ENCODE results near the gene WWP2.
"Not testable (repeated sequence)": the region's sequence is repeated elsewhere in the genome, so short reads cannot be mapped to it uniquely, and the experiment has no call there.

The WWP2 gene

GRCh38 chr16:69951017-69951671, 189.0 kb downstream of the WWP2 start, which contains the start of gene CLEC18A:
CLEC18A (plus strand) TSS chr16:69951334; CDS start chr16:69951367, 33 bp downstream.
- not testable (repeated sequence) for H3K4me3 ChIP-seq (ENCODE audit: control insufficient read depth, low read depth, low read length); DNase-seq (ENCODE audit: low read depth)

DNA sequence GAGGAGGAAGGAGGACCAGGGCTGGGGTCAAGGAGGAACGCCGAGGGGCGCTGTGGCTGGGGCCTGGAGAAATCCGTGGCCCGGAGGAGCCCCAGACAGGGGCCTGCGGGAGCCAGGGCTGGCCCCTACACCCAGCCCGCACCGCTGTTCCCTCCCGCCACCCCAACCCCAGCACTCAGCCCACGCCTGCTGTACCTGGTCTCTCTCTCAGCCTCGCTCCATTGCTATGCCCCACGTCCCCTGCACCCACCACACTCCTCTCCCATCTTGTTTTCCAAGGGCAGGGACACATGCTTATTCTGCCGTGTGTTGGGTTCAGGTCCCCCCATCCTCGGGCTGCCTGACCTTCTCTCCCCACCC, 189.5 kb downstream of the WWP2 start:
- H3K4me3 ChIP-seq (ENCODE audit: control insufficient read depth, low read depth, low read length); DNase-seq (ENCODE audit: low read depth): not testable (repeated sequence)

DNA sequence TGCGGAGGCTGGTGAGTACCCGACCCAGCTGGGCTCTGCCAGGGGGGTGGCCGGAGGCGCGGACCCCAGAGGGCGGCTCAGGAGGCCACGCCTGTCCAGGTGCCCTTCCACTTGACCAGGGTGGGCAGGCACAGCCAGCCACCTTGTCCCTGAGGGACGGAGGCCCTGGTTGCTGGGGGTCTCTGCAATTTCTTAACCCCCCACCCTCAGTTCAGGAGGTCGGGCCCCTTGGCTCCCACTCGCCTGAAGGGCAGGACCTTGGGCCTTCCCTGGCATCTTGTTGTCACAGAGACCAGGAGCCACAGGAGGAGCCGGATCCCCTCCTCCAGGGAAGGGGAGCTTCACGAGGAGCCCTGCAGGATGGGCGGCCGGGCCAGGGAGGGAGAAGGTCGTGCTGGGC, 190.0 kb downstream of the WWP2 start:
- H3K4me3 ChIP-seq (ENCODE audit: control insufficient read depth, low read depth, low read length); DNase-seq (ENCODE audit: low read depth): not testable (repeated sequence)

DNA sequence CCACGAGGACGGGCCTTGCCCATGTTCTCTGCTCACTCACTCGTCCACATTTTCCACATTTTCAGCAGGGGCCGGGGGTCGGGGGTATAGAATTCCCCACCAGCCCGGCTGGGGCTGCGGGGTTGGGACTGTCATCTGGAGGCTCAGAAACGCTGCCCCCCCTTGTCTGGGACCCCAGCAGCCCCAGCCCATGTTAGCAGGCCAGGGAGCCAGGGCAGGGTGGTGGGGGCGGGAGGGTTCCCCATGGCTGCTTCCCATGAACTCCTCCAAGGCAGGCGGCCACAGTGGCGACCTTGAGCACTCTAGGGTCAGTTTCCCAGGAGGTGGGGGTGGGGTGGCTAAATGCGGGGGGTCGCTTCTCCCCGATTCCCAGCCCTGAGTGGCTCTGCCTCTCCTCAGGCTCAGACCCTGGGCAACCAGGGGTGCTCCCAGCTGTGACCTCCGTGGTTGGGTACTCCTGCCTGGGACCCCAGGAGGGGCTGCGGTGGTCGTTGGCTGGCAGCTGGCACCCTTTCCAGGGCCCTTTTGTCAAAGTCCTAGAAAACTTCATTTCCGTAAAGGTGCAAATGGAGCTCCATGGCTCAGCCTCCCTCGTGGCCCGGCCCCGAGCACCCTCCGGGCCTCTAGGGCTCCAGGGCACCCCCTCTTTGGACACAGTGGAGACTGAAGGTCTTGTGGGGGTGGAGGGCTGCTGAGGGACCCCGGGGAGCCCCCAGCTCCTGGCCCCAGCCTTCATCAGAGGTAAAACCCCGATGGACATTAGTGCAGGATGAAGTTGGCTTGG, 190.6 kb downstream of the WWP2 start:
- not testable (repeated sequence) for DNase-seq (ENCODE audit: low read depth); H3K4me3 ChIP-seq (ENCODE audit: control insufficient read depth, low read depth, low read length)

- not testable (repeated sequence) for DNase-seq (ENCODE audit: low read depth); H3K4me3 ChIP-seq (ENCODE audit: control insufficient read depth, low read depth, low read length)
These were observed 192.1 kb downstream of the WWP2 start for GRCh38 chr16:69954241-69954640.

GRCh38 chr16:69963312-69963711, 201.2 kb downstream of the WWP2 start:
- H3K4me3 ChIP-seq (ENCODE audit: control insufficient read depth, low read depth, low read length); DNase-seq (ENCODE audit: low read depth): not testable (repeated sequence)

GRCh38 chr16:69964960-69965660, 203.0 kb downstream of the WWP2 start:
- not testable (repeated sequence) for DNase-seq (ENCODE audit: low read depth)

DNA sequence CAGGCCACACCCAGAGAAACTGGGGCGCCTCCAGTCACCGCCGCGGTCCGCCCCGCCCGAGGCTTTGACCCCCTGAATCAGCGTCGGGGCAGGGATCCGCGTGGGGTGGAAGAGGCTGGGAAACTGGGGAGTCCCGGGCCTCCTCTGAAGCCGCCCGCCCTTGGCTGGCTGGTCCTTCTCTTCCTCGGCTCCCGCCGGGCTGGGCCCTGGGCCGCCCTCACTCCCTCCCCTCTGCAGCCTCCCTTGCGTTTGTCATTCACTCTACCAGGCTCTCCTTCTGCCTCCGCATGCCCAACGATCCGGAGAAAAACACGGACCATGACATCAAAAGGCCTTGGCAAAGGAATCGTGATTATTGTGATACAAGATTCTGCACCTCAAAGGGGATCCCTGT, 203.5 kb downstream of the WWP2 start:
- H3K4me3 ChIP-seq (ENCODE audit: control insufficient read depth, low read depth, low read length); DNase-seq (ENCODE audit: low read depth): not testable (repeated sequence)

More at GRCh38 chr16:69964960-69965660, 203.0 kb downstream of the WWP2 start:
- H3K4me3 ChIP-seq (ENCODE audit: control insufficient read depth, low read depth, low read length): peak overlapping the region; percentile 17

DNA sequence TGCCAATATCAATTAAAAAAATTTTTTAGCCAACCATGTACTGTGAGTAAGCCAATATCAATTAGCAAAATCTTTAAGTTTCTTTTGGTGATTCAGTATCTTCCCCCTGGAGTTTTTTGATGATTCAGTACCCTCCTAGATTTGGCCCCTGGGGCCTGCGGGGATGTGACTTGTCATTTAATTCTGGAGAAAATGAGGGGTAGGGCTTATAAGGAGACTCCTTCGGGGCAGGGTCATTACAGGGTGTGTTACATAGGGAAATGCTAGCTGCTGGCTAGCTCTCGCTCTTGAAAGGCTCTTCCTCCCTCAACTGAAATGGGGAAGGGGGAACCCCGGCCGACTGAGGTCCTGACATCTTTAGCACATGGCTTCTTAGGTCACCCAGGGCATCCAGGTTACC, 205.6 kb downstream of the WWP2 start:
- H3K4me3 ChIP-seq (ENCODE audit: control insufficient read depth, low read depth, low read length); DNase-seq (ENCODE audit: low read depth): not testable (repeated sequence)

DNA sequence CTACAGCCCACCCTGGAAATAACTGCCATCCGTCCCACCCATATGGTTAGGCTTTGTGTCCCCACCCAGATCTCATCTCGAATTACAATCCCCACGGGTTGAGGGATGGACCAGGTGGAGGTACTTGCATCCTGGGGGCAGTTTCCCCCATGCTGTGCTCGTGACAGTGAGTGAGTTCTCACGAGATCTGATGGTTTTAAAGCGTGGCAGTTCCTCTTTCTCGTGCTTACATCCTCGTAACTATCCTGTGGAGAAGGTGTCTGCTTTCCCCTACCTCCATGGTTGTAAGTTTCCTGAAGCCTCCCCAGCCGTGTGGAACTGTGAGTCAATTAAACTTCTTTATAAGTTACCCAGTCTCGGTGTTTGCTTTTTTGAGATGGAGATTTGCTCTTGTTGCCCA, 206.0 kb downstream of the WWP2 start:
- H3K4me3 ChIP-seq (ENCODE audit: control insufficient read depth, low read depth, low read length); DNase-seq (ENCODE audit: low read depth): not testable (repeated sequence)

- H3K4me3 ChIP-seq (ENCODE audit: control insufficient read depth, low read depth, low read length); DNase-seq (ENCODE audit: low read depth): not testable (repeated sequence)
These were observed 207.5 kb downstream of the WWP2 start for GRCh38 chr16:69969657-69970056.

- not testable (repeated sequence) for DNase-seq (ENCODE audit: low read depth); H3K4me3 ChIP-seq (ENCODE audit: control insufficient read depth, low read depth, low read length)
These were observed 210.0 kb downstream of the WWP2 start for GRCh38 chr16:69972120-69972519.

DNA sequence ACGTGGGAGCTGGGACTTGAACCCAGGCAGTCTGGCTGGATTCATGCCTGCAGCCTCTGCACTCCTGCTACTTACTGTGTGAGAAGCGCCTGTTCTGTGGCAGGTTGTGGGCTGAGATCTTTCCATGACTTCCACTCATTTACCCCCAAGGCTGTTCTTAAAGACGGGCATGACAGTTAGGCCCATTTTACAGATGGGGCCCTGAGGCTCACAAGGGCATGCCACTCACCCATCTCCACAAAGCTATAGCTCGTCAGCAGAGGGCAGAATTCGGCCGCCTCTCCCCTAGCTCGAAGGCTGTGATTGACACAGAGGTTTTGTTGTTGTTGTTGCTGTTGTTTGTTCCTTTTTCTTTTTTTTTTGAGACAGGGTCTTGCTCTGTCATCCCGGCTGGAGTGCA, 210.8 kb downstream of the WWP2 start:
- not testable (repeated sequence) for DNase-seq (ENCODE audit: low read depth); H3K4me3 ChIP-seq (ENCODE audit: control insufficient read depth, low read depth, low read length)

- H3K4me3 ChIP-seq (ENCODE audit: control insufficient read depth, low read depth, low read length); DNase-seq (ENCODE audit: low read depth): not testable (repeated sequence)
These were observed 223.1 kb downstream of the WWP2 start for GRCh38 chr16:69985196-69985595.

Measured in AG09309 (cell line).